Measurements from ENCODE around the gene SPHKAP. TPM values are rescaled to one million over a fixed set of nuclear protein-coding genes. Genes with fewer than 3 reads are reported as not detected.
"Not testable (repeated sequence)": the region's sequence is repeated elsewhere in the genome, so short reads cannot be mapped to it uniquely, and the experiment has no call there.

The SPHKAP gene
- total RNA-seq (2022) (not detected in 2 replicates), Bru-seq, nascent RNA (percentile 3 among the genes with signal in this experiment), BruChase-seq, experiment 1, labeled RNA remaining after a 2-hour chase (percentile 3 among the genes with signal in this experiment), BruChase-seq, experiment 2, labeled RNA remaining after a 6-hour chase (percentile 2 among the genes with signal in this experiment)
- long read RNA-seq = 0 reads

- H3K27ac Mint-ChIP-seq (ENCODE audit: unreplicated experiment) = no peak within 1 kb of the TSS
- no peaks in the 10 kb centered on the region for H3K36me3 Mint-ChIP-seq (ENCODE audit: insufficient read depth, unreplicated experiment)
- DNase-seq = no peak
- TF ChIP-seq, protein P1, sequence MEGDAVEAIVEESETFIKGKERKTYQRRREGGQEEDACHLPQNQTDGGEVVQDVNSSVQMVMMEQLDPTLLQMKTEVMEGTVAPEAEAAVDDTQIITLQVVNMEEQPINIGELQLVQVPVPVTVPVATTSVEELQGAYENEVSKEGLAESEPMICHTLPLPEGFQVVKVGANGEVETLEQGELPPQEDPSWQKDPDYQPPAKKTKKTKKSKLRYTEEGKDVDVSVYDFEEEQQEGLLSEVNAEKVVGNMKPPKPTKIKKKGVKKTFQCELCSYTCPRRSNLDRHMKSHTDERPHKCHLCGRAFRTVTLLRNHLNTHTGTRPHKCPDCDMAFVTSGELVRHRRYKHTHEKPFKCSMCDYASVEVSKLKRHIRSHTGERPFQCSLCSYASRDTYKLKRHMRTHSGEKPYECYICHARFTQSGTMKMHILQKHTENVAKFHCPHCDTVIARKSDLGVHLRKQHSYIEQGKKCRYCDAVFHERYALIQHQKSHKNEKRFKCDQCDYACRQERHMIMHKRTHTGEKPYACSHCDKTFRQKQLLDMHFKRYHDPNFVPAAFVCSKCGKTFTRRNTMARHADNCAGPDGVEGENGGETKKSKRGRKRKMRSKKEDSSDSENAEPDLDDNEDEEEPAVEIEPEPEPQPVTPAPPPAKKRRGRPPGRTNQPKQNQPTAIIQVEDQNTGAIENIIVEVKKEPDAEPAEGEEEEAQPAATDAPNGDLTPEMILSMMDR (IDR thresholded peaks at IDR 0.05; ENCODE audit: insufficient read depth in 1 of 2, low read depth in 1 of 2, low read length in 1 of 2, severe bottlenecking in 1 of 2, unreplicated experiment in 1 of 2) = no peak
- Histone ChIP-seq H3K27me3 (replicated peaks; ENCODE audit: control insufficient read depth, insufficient read depth, low read length) (no peaks in the 10 kb centered on the region), H3K36me3 (ENCODE audit: control insufficient read depth, insufficient read depth, low read length) (no peaks in the 10 kb centered on the region), H3K9me3 (no peaks in the 10 kb centered on the region), H3K4me1 (no peaks in the 10 kb centered on the region), H3K4me3 (ENCODE audit: low read depth, low read length) (no peak within 1 kb of the TSS)
- no TSS peak for BruUV-seq (replicated peaks)
- ChIA-PET CTCF (no interaction called here), POLR2A (no interaction called here)
- intact Hi-C loops (cut with micrococcal nuclease; ENCODE audit: unreplicated experiment) = loop anchor here (10.0 kb wide), 1 partner anchor 137 kb away; no protein-coding TSS in a partner anchor
- no peaks in the 10 kb centered on the region for H3K4me1 Mint-ChIP-seq (ENCODE audit: low read depth, unreplicated experiment)
- peaks cover 19% of the 10 kb centered on the region for H3K9me3 Mint-ChIP-seq (ENCODE audit: unreplicated experiment)
- H3K4me3 Mint-ChIP-seq (ENCODE audit: unreplicated experiment) = no peak within 1 kb of the TSS
- peaks cover 4% of the 10 kb centered on the region for H3K27me3 Mint-ChIP-seq (ENCODE audit: insufficient read depth, unreplicated experiment)
Observed at GRCh38 chr2:228181098-228182019, at the start of gene SPHKAP. Gene SPHKAP (minus strand): TSS chr2:228181687. CDS start chr2:228181598, 89 bp downstream.

DNA sequence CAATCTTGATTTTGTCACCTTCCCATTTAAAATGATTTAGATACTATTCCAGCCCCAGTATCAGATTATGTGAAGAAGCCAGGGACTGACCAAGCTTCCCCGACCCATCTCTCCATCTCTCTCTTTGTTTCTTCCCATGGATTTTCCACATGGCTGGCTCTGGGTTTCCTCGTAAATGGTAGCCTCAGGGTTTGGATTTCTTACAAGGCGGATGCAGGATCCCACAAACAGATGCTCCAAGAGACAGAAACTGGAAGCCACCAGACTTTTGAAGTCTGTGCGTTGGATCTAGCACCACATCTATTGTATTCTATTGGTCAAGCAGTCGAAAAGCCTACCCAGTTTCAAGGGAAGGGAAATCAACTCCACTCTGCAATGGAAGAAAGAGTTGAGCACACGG, 46.0 kb upstream of the SPHKAP start:
- no TSS peak for BruUV-seq (replicated peaks)
- intact Hi-C loops (cut with micrococcal nuclease; ENCODE audit: unreplicated experiment) = no loop called here
- H3K36me3 ChIP-seq (ENCODE audit: control insufficient read depth, insufficient read depth, low read length) = no peaks in the 10 kb centered on the region
- Mint-ChIP-seq H3K4me3 (ENCODE audit: unreplicated experiment) (no peak overlapping the region), H3K27ac (ENCODE audit: unreplicated experiment) (no peak overlapping the region), H3K27me3 (ENCODE audit: insufficient read depth, unreplicated experiment) (no peaks in the 10 kb centered on the region), H3K4me1 (ENCODE audit: low read depth, unreplicated experiment) (no peaks in the 10 kb centered on the region), H3K36me3 (ENCODE audit: insufficient read depth, unreplicated experiment) (no peaks in the 10 kb centered on the region), H3K9me3 (ENCODE audit: unreplicated experiment) (no peaks in the 10 kb centered on the region)
- TF ChIP-seq, protein P1 (IDR thresholded peaks at IDR 0.05; ENCODE audit: insufficient read depth in 1 of 2, low read depth in 1 of 2, low read length in 1 of 2, severe bottlenecking in 1 of 2, unreplicated experiment in 1 of 2) = no peak
- no peak overlapping the region for H3K4me3 ChIP-seq (ENCODE audit: low read depth, low read length)
- ChIA-PET CTCF (no interaction called here), POLR2A (no interaction called here)
- no peak for DNase-seq
- H3K4me1 ChIP-seq = no peaks in the 10 kb centered on the region
- no peaks in the 10 kb centered on the region for H3K9me3 ChIP-seq
- H3K27me3 ChIP-seq (replicated peaks; ENCODE audit: control insufficient read depth, insufficient read depth, low read length) = no peaks in the 10 kb centered on the region

- POLR2A ChIA-PET = no interaction called here
- Mint-ChIP-seq H3K4me1 (ENCODE audit: low read depth, unreplicated experiment) (no peaks in the 10 kb centered on the region), H3K4me3 (ENCODE audit: unreplicated experiment) (no peak overlapping the region), H3K9me3 (ENCODE audit: unreplicated experiment) (no peaks in the 10 kb centered on the region), H3K27me3 (ENCODE audit: insufficient read depth, unreplicated experiment) (no peaks in the 10 kb centered on the region), H3K27ac (ENCODE audit: unreplicated experiment) (no peak overlapping the region), H3K36me3 (ENCODE audit: insufficient read depth, unreplicated experiment) (no peaks in the 10 kb centered on the region)
- Histone ChIP-seq H3K27me3 (replicated peaks; ENCODE audit: control insufficient read depth, insufficient read depth, low read length) (no peaks in the 10 kb centered on the region), H3K4me1 (no peaks in the 10 kb centered on the region), H3K36me3 (ENCODE audit: control insufficient read depth, insufficient read depth, low read length) (no peaks in the 10 kb centered on the region), H3K9me3 (no peaks in the 10 kb centered on the region), H3K4me3 (ENCODE audit: low read depth, low read length) (no peak overlapping the region)
- TF ChIP-seq, protein P1 (IDR thresholded peaks at IDR 0.05; ENCODE audit: insufficient read depth in 1 of 2, low read depth in 1 of 2, low read length in 1 of 2, severe bottlenecking in 1 of 2, unreplicated experiment in 1 of 2) = no peak
- no peak for DNase-seq
- no TSS peak for BruUV-seq (replicated peaks)
- CTCF ChIA-PET = no interaction called here
- intact Hi-C loops (cut with micrococcal nuclease; ENCODE audit: unreplicated experiment) = no loop called here
Observed at GRCh38 chr2:228224410-228224809, 42.9 kb upstream of the SPHKAP start.

DNA sequence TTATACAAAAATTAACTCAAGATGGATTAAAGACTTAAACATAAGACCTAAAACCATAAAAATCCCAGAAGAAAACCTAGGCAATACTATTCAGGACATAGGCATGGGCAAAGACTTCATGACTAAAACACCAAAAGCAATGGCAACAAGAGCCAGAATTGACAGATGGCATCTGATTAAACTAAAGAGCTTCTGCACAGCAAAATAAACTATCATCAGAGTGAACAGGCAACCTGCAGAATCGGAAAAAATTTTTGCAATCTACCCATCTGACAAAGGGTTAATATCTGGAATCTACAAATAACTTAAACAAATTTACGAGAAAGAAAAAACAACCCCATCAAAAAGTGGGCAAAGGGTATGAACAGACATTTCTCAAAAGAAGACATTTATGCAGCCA, 37.1 kb upstream of the SPHKAP start:
- H3K4me1 Mint-ChIP-seq (ENCODE audit: low read depth, unreplicated experiment); H3K4me1 ChIP-seq; H3K4me3 ChIP-seq (ENCODE audit: low read depth, low read length); H3K27me3 ChIP-seq (replicated peaks; ENCODE audit: control insufficient read depth, insufficient read depth, low read length); H3K36me3 Mint-ChIP-seq (ENCODE audit: insufficient read depth, unreplicated experiment); POLR2A ChIA-PET; H3K27ac Mint-ChIP-seq (ENCODE audit: unreplicated experiment); DNase-seq; BruUV-seq (replicated peaks); H3K36me3 ChIP-seq (ENCODE audit: control insufficient read depth, insufficient read depth, low read length); H3K9me3 Mint-ChIP-seq (ENCODE audit: unreplicated experiment); H3K4me3 Mint-ChIP-seq (ENCODE audit: unreplicated experiment); H3K9me3 ChIP-seq; intact Hi-C loops (cut with micrococcal nuclease; ENCODE audit: unreplicated experiment); CTCF ChIA-PET; H3K27me3 Mint-ChIP-seq (ENCODE audit: insufficient read depth, unreplicated experiment): not testable (repeated sequence)

Measured in Caco-2 (cell line).